22Rv1 (cell line): ENCODE results near the gene CST6.

Experiments
- CTCF ChIP-seq: fragments of 450-650 bp; IDR thresholded peaks from 2 replicates; pipeline ENCODE4 v1.5.1; 2017; ENCODE audit warnings: mild to moderate bottlenecking
- ZFX ChIP-seq: fragments of 450-650 bp; IDR thresholded peaks from 2 replicates; pipeline ENCODE4 v1.6.1; 2017; ENCODE audit warnings: antibody characterized with exemption, borderline replicate concordance

DNA sequence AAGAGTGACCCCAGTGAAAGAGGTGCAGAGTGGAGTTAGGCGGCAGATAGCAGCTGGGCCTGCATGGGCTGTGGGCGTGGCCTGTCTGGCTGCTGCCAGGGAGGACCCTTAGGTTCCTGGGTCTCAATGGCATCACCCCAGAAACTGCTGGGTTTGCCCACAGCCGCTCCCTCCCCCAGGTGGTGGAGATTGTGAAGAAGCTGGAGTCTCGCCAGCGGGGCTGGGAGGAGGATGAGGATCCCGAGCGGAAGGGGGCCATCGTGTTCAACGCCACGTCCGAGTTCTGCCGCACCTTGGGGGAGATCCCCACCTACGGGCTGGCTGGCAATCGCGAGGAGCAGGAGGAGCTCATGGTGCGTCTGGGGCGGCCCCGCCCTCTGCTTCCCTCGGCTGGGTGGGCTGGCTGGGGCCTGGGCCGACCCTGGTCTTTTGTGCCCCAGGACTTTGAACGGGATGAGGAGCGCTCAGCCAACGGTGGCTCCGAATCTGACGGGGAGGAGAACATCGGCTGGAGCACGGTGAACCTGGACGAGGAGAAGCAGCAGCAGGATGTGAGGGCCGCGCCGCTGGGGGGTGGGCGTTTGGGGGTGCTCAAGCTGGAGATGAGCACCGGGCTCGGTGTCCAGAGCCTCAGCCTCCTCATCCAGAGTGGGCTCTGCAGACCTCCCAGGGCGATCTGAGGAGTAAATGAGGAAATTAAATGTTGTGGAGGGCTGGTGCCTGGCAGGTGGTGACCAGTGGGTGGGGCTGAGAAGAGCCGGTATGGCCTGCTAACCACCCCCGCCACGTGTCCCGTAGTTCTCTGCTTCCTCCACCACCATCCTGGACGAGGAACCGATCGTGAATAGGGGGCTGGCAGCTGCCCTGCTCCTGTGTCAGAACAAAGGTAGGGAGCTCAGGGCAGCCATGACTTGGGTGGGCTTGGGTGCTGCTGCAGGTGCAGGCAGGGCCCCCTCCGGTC is 35.3 kb upstream of the CST6 start:
- TF ChIP-seq ZFX = no peak
- TF ChIP-seq CTCF = no peak
